Measurements from ENCODE around the gene WDFY2. TPM values are rescaled to one million over a fixed set of nuclear protein-coding genes. Genes with fewer than 3 reads are reported as not detected.

WDFY2 gene
- total RNA-seq, 4 donors from 2014 or later = 17.6 to 36.4 (median 22.0) TPM

GRCh38 chr13:51687947-51688714 lies 103.9 kb downstream of the WDFY2 start:
- TF ChIP-seq CTCF (IDR thresholded peaks at IDR 0.05; ENCODE audit: low read depth) = no peak

DNA sequence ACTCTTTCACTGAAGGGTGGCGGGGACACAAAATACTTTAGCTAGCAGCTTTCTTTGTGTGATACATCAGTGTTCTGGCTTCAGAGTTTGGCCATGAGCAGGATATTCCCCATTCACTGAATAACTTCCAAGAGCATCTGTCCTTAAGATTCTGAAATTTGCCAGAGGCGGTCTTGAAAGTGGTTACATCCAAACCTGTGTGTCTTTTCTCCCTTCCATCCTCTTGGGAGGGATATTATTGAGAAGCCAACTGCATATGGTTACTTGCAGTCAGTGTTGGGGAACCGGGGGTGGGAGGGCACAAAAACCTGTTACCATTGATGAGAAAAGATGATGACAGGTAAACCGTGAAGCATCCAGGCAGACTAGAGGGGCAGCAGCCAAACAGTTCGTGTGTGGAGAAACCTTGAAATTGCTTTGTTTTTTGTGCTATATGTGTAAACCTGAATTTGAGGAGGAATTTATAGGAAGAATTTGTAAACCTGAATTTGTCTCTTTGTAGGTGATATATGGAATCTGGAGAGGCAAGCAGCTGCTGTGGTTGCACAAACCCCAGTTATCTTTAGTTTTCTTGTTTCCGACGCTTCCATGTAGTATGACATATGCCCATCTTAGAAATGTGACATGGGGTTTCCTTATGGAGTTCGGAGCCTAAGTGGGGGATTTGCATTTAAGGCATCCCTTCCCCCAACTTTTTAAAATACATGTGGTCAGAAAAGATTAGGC lies 104.8 kb downstream of the WDFY2 start:
- no peak for TF ChIP-seq CTCF (IDR thresholded peaks at IDR 0.05; ENCODE audit: low read depth)

DNA sequence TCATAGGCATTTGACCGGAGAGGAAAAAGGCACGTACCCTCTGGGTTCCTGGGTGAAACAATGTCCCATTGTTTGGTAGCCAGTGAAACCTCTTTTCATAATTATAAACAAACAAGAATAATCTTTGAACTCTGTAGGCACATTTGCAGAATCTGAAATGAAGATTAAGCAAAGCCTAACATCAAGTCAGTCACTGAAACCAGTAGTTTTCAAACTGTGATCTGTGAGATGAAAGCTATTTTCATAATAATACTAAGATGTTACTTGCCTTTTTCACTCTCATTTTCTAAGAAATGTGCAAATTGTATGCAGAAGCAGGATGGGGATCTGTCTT lies 105.4 kb downstream of the WDFY2 start:
- no peak for TF ChIP-seq CTCF (IDR thresholded peaks at IDR 0.05; ENCODE audit: low read depth)

DNA sequence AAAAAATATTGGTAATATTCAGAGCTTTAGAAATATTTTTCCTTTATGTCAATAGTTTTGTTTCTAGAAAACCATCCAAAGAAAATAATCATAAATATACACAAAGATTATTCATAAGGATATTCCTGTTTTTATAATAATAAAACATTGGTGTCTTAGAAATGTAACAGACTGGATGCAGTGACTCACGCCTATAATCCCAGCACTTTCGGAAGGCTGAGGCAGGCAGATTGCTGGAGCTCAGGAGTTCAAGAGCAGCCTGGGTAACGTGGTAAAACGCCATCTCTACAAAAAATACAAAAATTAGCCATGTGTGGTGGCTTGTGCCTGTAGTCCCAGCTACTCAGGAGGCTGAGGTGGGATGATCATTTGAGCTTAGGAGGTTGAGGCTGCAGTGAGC lies 112.9 kb downstream of the WDFY2 start:
- TF ChIP-seq CTCF (IDR thresholded peaks at IDR 0.05; ENCODE audit: low read depth) = no peak

- no peak for TF ChIP-seq CTCF (IDR thresholded peaks at IDR 0.05; ENCODE audit: low read depth)
Measured at GRCh38 chr13:51697855-51698254, 113.6 kb downstream of the WDFY2 start.

DNA sequence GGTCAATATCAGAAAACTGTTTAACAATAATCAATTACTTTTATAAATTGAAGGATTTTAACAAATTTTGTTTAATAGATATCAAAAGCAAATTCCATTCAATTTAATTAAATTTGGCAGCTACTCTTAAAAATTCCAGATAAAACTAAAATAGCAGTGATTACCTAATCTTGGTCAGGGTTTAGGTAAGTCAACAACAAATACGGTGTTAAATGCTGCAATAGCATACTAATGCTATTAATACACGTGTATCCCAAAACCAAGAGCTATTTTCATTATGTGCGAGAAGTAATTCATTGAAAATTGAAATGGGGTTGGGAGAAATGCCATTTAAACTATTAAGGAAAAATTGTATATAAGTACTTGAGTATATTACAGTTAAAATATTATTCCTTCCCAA lies 114.1 kb downstream of the WDFY2 start:
- no peak for TF ChIP-seq CTCF (IDR thresholded peaks at IDR 0.05; ENCODE audit: low read depth)

- TF ChIP-seq CTCF (IDR thresholded peaks at IDR 0.05; ENCODE audit: low read depth) = no peak
Measured at GRCh38 chr13:51704399-51705313, 120.4 kb downstream of the WDFY2 start.

Measured in subcutaneous adipose tissue (tissue), 4 donors.